HepG2 (cell line): ENCODE measurements around the gene KLHDC1. TPM values are rescaled to one million over a fixed set of nuclear protein-coding genes. Genes with fewer than 3 reads are reported as not detected.

ENCODE experiments used
- ATF3 ChIP-seq: sonication (generic); formaldehyde crosslinking; IDR thresholded peaks from 2 replicates; pipeline ENCODE4 v1.4.0; 2020; ENCODE audit warnings: missing genetic modification reagents
- FOSL2 ChIP-seq: sonication (generic); formaldehyde crosslinking; IDR thresholded peaks from 2 replicates; pipeline ENCODE4 v1.4.0; 2020; ENCODE audit warnings: missing genetic modification reagents
- FOXA3 ChIP-seq: IDR thresholded peaks from 2 replicates; pipeline ENCODE4 v1.6.1; 2016; ENCODE audit warnings: missing genetic modification reagents, missing compliant biosample characterization
- FOXO4 ChIP-seq: sonication (generic); formaldehyde crosslinking; conservative IDR thresholded peaks from 2 replicates; pipeline ENCODE4 v1.8.1; 2023; ENCODE audit warnings: missing genetic modification reagents
- HDAC2 ChIP-seq: sonication (generic); formaldehyde crosslinking; IDR thresholded peaks from 2 replicates; pipeline ENCODE4 v1.4.0; 2020; ENCODE audit warnings: missing genetic modification reagents
- IRF2 ChIP-seq: IDR thresholded peaks from 2 replicates; pipeline ENCODE4 v1.6.1; 2018; ENCODE audit warnings: missing genetic modification reagents, missing compliant biosample characterization
- RARA ChIP-seq: IDR thresholded peaks from 2 replicates; pipeline ENCODE4 v1.6.1; 2016; ENCODE audit warnings: missing genetic modification reagents, missing compliant biosample characterization
- RFX3 ChIP-seq: IDR thresholded peaks from 2 replicates; pipeline ENCODE4 v1.6.1; 2016; ENCODE audit warnings: missing biosample characterization, missing genetic modification reagents
- SAP130 ChIP-seq: IDR thresholded peaks from 2 replicates; pipeline ENCODE4 v1.6.1; 2016; ENCODE audit warnings: low read depth
- SOX5 ChIP-seq: IDR thresholded peaks from 2 replicates; pipeline ENCODE4 v1.6.1; 2016; ENCODE audit warnings: borderline replicate concordance
- ZGPAT ChIP-seq: IDR thresholded peaks from 2 replicates; pipeline ENCODE4 v1.6.1; 2016; ENCODE audit warnings: mild to moderate bottlenecking
- ZNF616 ChIP-seq: sonication (generic); formaldehyde crosslinking; IDR thresholded peaks from 2 replicates; pipeline ENCODE4 v1.5.0; 2020; ENCODE audit warnings: low read depth, mild to moderate bottlenecking, missing genetic modification reagents
- ZNF792 ChIP-seq: IDR thresholded peaks from 2 replicates; pipeline ENCODE4 v1.6.1; 2016
- ZNF878 ChIP-seq: sonication (generic); formaldehyde crosslinking; IDR thresholded peaks from 2 replicates; pipeline ENCODE4 v1.8.1; 2023; ENCODE audit warnings: mild to moderate bottlenecking, missing genetic modification reagents, moderate library complexity
- polyA plus RNA-seq, 8 experiments: library from polyadenylated mRNA; depleted of rRNA in 3 of 8; stranded (reverse) in 7 of 8; unstranded in 1 of 8; fragments of >200 nt; fragmentation: Illumina TruSeq in 4 of 8; extraction: Trizol in 4 of 8; gene quantifications; 2 replicates each; pipeline versions ENCODE4 v1.2.1 to v1.2.3, GENCODE V29; 2011 to 2016; ENCODE audit warnings: low read depth in 4 of 8, missing spikeins in 1 of 8, mixed read lengths in 1 of 8; ENCODE audit not compliant: insufficient read depth in 1 of 8
- total RNA-seq, 5 experiments: library from RNA; depleted of rRNA; stranded (reverse); fragments of >200 nt; fragmentation: Illumina TruSeq; extraction: Trizol; gene quantifications; 2 replicates each; pipeline ENCODE4 v1.2.3, GENCODE V29; 2016; ENCODE audit warnings: low read depth in 1 of 5

Gene KLHDC1
- total and polyA plus RNA-seq, 2 of the 13 experiments (the other 11 are each of a cell fraction or from before 2014, with no cell fraction given) = 0.11 TPM; not detected in 1

GRCh38 chr14:49659526-49660455 is 33.1 kb upstream of the KLHDC1 start (continued):
- TF ChIP-seq RFX3 (CRISPR knock-in tag) (0 out of 2 replicates have a peak, but pooled peaks have one; percentile 31), SOX5 (CRISPR knock-in tag) (peak; percentile 68; the same call in 1 of the 2 replicates), FOSL2 (CRISPR knock-in tag) (peak; percentile 36; the same call in 1 of the 2 replicates), FOXO4 (CRISPR knock-in tag) (no peak), ZGPAT (CRISPR knock-in tag) (peak; percentile 52), SAP130 (CRISPR knock-in tag) (peak; percentile 74), ZNF878 (CRISPR knock-in tag) (peak; percentile 7; the same call in 1 of the 2 replicates), ZNF616 (no peak), ZNF792 (peak; percentile 49; the same call in 1 of the 2 replicates), HDAC2 (CRISPR knock-in tag) (peak; percentile 42; the same call in 1 of the 2 replicates), FOXA3 (CRISPR knock-in tag) (peak; percentile 96), RARA (CRISPR knock-in tag) (peak; percentile 58; the same call in 1 of the 2 replicates), IRF2 (peak; percentile 36; the same call in 1 of the 2 replicates), ATF3 (CRISPR knock-in tag) (peak; percentile 72; the same call in 1 of the 2 replicates)
